OCI-LY3 (cell line): ENCODE results near the gene POLR3GL.
"Not testable (repeated sequence)": the region's sequence is repeated elsewhere in the genome, so short reads cannot be mapped to it uniquely, and the experiment has no call there.

Experiments used
- H2AFZ ChIP-seq: fragments of 200-600, 300-600 bp; shearing (Covaris generic); 2 replicates; pipeline ENCODE4 v1.6.0; 2014; ENCODE audit warnings: antibody characterized with exemption, low read depth, low read length
- H3K27ac ChIP-seq: fragments of 200-600, 300-600 bp; sonication (generic); 2 replicates; pipeline ENCODE4 v1.5.1; 2014; ENCODE audit warnings: mild to moderate bottlenecking, low read length, moderate library complexity, mixed read lengths
- H3K27me3 ChIP-seq: fragments of 200-600, 300-600 bp; sonication (generic); 2 replicates; pipeline ENCODE4 v1.6.1; 2014; ENCODE audit warnings: low read depth, low read length, mixed read lengths
- H3K36me3 ChIP-seq: fragments of 200-600, 300-600 bp; sonication (generic); replicated peaks from 2 replicates; pipeline ENCODE3; 2014; ENCODE audit warnings: low read depth, low read length, mixed read lengths
- H3K4me1 ChIP-seq: fragments of 300-600, 200-600 bp; sonication (generic); 2 replicates; pipeline ENCODE4 v1.6.1; 2014; ENCODE audit warnings: low read length, mixed read lengths
- H3K4me2 ChIP-seq: fragments of 200-600, 300-600 bp; sonication (generic); 2 replicates; pipeline ENCODE4 v1.6.1; 2014; ENCODE audit warnings: low read length, mixed read lengths
- H3K4me3 ChIP-seq: fragments of 300-600, 200-600 bp; sonication (generic); 2 replicates; pipeline ENCODE4 v1.5.1; 2014; ENCODE audit warnings: antibody characterized with exemption, mild to moderate bottlenecking, low read length, moderate library complexity
- H3K79me2 ChIP-seq: fragments of 300-600, 200-600 bp; shearing (Covaris generic); 2 replicates; pipeline ENCODE4 v1.6.1; 2014; ENCODE audit warnings: mild to moderate bottlenecking, low read length, mixed read lengths
- H3K9ac ChIP-seq: fragments of 300-600, 200-600 bp; shearing (Covaris generic); 2 replicates; pipeline ENCODE4 v1.6.0; 2014; ENCODE audit warnings: mild to moderate bottlenecking, low read length, moderate library complexity
- H3K9me3 ChIP-seq: fragments of 200-600, 300-600 bp; shearing (Covaris generic); 2 replicates; pipeline ENCODE4 v1.6.1; 2014; ENCODE audit warnings: low read length, mixed read lengths; ENCODE audit not compliant: insufficient read depth
- H4K20me1 ChIP-seq: fragments of 200-600, 300-600 bp; sonication (generic); 2 replicates; pipeline ENCODE4 v1.6.1; 2016; ENCODE audit warnings: low read length, mixed read lengths; ENCODE audit not compliant: insufficient read depth
- CTCF ChIP-seq: fragments of 200-600, 300-600 bp; sonication (generic); IDR thresholded peaks from 2 replicates; pipeline ENCODE4 v1.5.1; 2014; ENCODE audit warnings: antibody characterized with exemption, low read length, low read depth
- EZH2phosphoT487 ChIP-seq: fragments of 200-600 bp; shearing (Covaris generic); IDR thresholded peaks from 2 replicates; pipeline ENCODE4 v1.6.1; 2018; ENCODE audit warnings: antibody characterized with exemption, mixed run types, low read depth

POLR3GL gene

DNA sequence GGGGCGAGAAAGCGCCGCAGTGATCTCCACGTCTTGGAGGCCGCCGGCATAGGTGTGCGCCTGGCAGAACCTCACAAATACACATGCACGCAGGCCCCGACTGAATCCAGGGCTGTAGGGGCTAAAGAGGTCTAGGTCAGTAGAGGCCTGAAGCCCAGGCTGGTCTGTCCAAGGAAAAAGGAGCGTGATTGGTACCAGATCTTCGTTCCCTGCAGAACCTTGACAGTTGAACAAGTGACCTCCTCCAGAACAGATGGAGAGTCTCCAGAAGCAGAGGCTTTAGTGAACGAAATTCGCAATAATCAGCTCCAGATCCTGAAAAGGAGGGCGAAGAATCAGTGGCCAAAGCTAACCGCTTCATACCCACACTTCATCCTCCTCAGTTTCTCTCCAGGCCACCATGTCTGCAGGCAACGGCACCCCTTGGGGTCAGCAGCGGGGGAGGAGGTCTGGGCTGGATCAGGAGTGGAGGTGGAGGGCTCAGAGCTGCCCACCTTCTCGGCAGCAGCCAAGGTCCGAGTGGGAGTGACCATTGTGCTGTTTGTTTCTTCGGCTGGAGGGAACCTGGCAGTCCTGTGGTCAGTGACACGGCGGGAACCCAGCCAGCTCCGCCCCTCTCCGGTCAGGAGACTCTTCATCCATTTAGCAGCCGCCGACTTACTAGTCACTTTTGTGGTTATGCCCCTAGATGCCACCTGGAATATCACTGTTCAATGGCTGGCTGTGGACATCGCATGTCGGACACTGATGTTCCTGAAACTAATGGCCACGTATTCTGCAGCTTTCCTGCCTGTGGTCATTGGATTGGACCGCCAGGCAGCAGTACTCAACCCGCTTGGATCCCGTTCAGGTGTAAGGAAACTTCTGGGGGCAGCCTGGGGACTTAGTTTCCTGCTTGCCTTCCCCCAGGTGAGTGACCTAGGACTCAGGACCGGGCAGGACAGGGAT lies 45.2 kb upstream of the POLR3GL start:
- Histone ChIP-seq H3K27me3 (no peaks in the 10 kb centered on the region), H3K9me3 (no peaks in the 10 kb centered on the region), H3K4me1 (peaks cover 15% of the 10 kb centered on the region), H4K20me1 (no peaks in the 10 kb centered on the region), H3K27ac (peak overlapping the region; percentile 81), H2AFZ (peak overlapping the region; percentile 97), H3K4me2 (peak overlapping the region; percentile 94), H3K79me2 (peaks cover 10% of the 10 kb centered on the region), H3K9ac (peak overlapping the region; percentile 79), H3K4me3 (peak overlapping the region; percentile 92), H3K36me3 (peaks cover 34% of the 10 kb centered on the region)
- TF ChIP-seq EZH2phosphoT487 (no peak), CTCF (no peak)

DNA sequence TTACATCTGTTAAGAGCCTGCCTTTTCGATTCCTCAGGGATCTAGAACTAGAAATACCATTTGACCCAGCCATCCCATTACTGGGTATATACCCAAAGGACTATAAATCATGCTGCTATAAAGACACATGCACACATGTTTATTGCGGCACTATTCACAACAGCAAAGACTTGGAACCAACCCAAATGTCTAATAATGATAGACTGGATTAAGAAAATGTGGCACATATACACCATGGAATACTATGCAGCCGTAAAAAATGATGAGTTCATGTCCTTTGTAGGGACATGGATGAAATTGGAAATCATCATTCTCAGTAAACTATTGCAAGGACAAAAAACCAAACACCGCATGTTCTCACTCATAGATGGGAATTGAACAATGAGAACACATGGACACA lies 44.2 kb upstream of the POLR3GL start:
- not testable (repeated sequence) for H3K9ac ChIP-seq, H4K20me1 ChIP-seq, H3K4me3 ChIP-seq, H3K27ac ChIP-seq, H3K4me2 ChIP-seq, H2AFZ ChIP-seq, H3K27me3 ChIP-seq, H3K9me3 ChIP-seq
- H3K79me2 ChIP-seq = peaks cover 10% of the 10 kb centered on the region
- H3K4me1 ChIP-seq = peaks cover 15% of the 10 kb centered on the region
- peaks cover 27% of the 10 kb centered on the region for H3K36me3 ChIP-seq

DNA sequence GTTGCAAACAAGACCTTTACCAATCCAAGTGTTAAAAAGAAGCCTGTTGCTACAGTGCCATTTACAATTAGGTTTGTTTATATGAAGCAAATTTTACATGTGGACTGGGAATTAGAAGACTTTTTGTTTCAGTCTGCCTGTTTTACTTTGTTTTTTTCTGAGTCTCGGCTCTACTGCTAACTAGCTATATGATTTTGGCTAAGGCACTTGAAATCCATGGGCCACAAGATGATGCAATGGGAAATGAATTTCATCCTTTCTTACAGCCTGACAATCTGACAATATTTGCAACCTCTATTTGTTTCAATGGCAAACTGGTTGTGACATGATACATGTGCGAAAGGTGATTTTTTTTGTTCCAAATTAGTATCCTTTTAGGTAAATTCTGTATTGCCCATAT lies 42.2 kb upstream of the POLR3GL start:
- Histone ChIP-seq H3K27me3 (no peaks in the 10 kb centered on the region), H3K9ac (no peak overlapping the region), H3K4me3 (no peak overlapping the region), H3K9me3 (no peaks in the 10 kb centered on the region), H3K4me1 (peaks cover 23% of the 10 kb centered on the region), H3K79me2 (peaks cover 27% of the 10 kb centered on the region), H4K20me1 (no peaks in the 10 kb centered on the region), H3K36me3 (peaks cover 27% of the 10 kb centered on the region), H3K27ac (no peak overlapping the region), H2AFZ (no peak overlapping the region), H3K4me2 (no peak overlapping the region)
- TF ChIP-seq CTCF = no peak
- no peak for TF ChIP-seq EZH2phosphoT487

DNA sequence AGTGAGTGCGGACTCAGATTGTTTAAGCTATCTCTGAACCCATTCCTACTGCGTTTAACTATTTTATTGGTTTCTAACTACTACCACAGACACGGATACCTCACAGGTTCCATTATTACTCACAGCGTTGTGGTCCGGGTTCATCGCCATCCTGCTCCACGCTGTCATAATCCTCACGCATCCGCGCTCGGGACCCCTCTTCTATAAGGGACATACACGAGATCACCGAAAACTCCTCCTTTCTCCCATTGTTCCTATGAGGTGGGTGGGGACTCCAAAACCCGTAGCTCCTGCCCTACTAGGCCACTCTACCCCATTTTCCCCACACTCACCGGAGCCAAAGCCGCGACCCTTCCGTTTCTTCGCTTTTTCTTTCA lies 37.8 kb upstream of the POLR3GL start:
- H3K4me3 ChIP-seq = peak overlapping the region; percentile 90
- H3K4me2 ChIP-seq = peak overlapping the region; percentile 92
- H3K4me1 ChIP-seq = peaks cover 21% of the 10 kb centered on the region
- TF ChIP-seq EZH2phosphoT487 = no peak
- TF ChIP-seq CTCF = no peak
- no peaks in the 10 kb centered on the region for H3K9me3 ChIP-seq
- H3K79me2 ChIP-seq = peaks cover 17% of the 10 kb centered on the region
- H3K27ac ChIP-seq = peak overlapping the region; percentile 88
- H2AFZ ChIP-seq = no peak overlapping the region
- H3K27me3 ChIP-seq = no peaks in the 10 kb centered on the region
- H3K9ac ChIP-seq = peak overlapping the region; percentile 98
- H3K36me3 ChIP-seq = peaks cover 22% of the 10 kb centered on the region
- no peaks in the 10 kb centered on the region for H4K20me1 ChIP-seq
